ENCODE results near the gene TTLL1.

Gene TTLL1

GRCh38 chr22:42990131-42990838, 98.9 kb downstream of the TTLL1 start:
- no peak for DNase-seq
